ENCODE measurements around the gene ABR.

DNA sequence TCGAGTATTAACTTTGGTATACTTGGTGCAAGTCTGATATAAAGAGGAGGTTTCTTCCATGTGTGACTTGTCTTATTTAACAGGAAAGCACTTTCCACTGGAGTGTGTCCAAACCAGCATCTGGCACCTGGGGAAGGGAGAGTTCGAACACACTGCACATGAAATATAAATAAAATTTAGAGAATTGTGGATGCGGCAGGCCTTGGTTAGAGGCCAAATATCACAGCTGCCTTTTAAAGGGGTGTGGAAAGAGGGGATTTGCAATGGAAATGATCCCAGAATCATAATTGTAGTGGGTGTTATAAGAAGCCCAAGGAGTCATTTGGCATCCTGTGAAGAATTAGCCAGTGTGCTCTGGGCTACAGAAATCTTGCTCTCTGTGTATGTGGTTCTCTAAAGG lies 195.9 kb downstream of the ABR start:
- TF ChIP-seq, protein P1, sequence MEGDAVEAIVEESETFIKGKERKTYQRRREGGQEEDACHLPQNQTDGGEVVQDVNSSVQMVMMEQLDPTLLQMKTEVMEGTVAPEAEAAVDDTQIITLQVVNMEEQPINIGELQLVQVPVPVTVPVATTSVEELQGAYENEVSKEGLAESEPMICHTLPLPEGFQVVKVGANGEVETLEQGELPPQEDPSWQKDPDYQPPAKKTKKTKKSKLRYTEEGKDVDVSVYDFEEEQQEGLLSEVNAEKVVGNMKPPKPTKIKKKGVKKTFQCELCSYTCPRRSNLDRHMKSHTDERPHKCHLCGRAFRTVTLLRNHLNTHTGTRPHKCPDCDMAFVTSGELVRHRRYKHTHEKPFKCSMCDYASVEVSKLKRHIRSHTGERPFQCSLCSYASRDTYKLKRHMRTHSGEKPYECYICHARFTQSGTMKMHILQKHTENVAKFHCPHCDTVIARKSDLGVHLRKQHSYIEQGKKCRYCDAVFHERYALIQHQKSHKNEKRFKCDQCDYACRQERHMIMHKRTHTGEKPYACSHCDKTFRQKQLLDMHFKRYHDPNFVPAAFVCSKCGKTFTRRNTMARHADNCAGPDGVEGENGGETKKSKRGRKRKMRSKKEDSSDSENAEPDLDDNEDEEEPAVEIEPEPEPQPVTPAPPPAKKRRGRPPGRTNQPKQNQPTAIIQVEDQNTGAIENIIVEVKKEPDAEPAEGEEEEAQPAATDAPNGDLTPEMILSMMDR (conservative IDR thresholded peaks at IDR 0.05; ENCODE audit: low read length): no peak
- TF ChIP-seq EZH2phosphoT487 (IDR thresholded peaks at IDR 0.05; ENCODE audit: borderline replicate concordance): no peak

Data from Loucy (cell line).